Keratinocyte (primary cell): Measurements from ENCODE around the gene POLR2B. TPM values are rescaled to one million over a fixed set of nuclear protein-coding genes. Genes with fewer than 3 reads are reported as not detected.
A peak's percentile ranks its signal among the peaks of the same experiment; 100 is the strongest.

Experiments used
- DNase-seq: peaks from one replicate; pipeline ENCODE4 v3.0.0-alpha.2; 2011; ENCODE audit warnings: low read depth, missing footprints, low spot score
- FAIRE-seq: peaks from 2 replicates; lab custom pipeline; 2011; peaks lifted over from hg19 to GRCh38; lab: Jason Lieb, UNC
- H2AFZ ChIP-seq: 2 replicates; pipeline ENCODE4 v1.6.0; 2012; ENCODE audit warnings: low read length, control low read depth, inconsistent platforms; ENCODE audit not compliant: control insufficient read depth
- H3K27ac ChIP-seq: 2 replicates; pipeline ENCODE4 v1.5.1; 2011; ENCODE audit warnings: low read length; ENCODE audit not compliant: control insufficient read depth, insufficient read depth
- H3K27me3 ChIP-seq: 3 replicates; pipeline ENCODE4 v1.6.0; 2011; ENCODE audit warnings: low read length; ENCODE audit not compliant: control insufficient read depth, insufficient read depth; ENCODE audit errors: extremely low read depth
- H3K36me3 ChIP-seq, 2 experiments: 2 replicates in 1 of 2; 3 replicates in 1 of 2; pipeline ENCODE4 v1.5.1; 2011; ENCODE audit warnings: low read length in 2 of 2, mild to moderate bottlenecking in 1 of 2; ENCODE audit not compliant: control insufficient read depth in 2 of 2, insufficient read depth in 2 of 2; ENCODE audit errors: extremely low read depth in 1 of 2
- H3K4me1 ChIP-seq: 3 replicates; pipeline ENCODE4 v1.5.1; 2011; ENCODE audit warnings: low read length; ENCODE audit not compliant: control insufficient read depth, insufficient read depth; ENCODE audit errors: extremely low read depth
- H3K4me2 ChIP-seq: 3 replicates; pipeline ENCODE4 v1.6.0; 2011; ENCODE audit warnings: low read depth, low read length; ENCODE audit not compliant: control insufficient read depth, insufficient read depth; ENCODE audit errors: extremely low read depth
- H3K4me3 ChIP-seq, 3 experiments: fragments of 200-600 bp in 1 of 3; sonication (generic) in 1 of 3; 2 replicates in 2 of 3; 3 replicates in 1 of 3; pipeline ENCODE4 v1.5.1; 2011 to 2016; ENCODE audit warnings: low read length in 3 of 3, mild to moderate bottlenecking in 3 of 3, control low read depth in 2 of 3, inconsistent platforms in 1 of 3, low read depth in 1 of 3, mixed read lengths in 1 of 3, mixed run types in 1 of 3, moderate library complexity in 1 of 3; ENCODE audit not compliant: control insufficient read depth in 2 of 3, insufficient read depth in 2 of 3; ENCODE audit errors: extremely low read depth in 1 of 3
- H3K79me2 ChIP-seq: 2 replicates; pipeline ENCODE4 v1.6.0; 2012; ENCODE audit warnings: low read length; ENCODE audit not compliant: control insufficient read depth, insufficient read depth
- H3K9ac ChIP-seq: 3 replicates; pipeline ENCODE4 v1.6.0; 2011; ENCODE audit warnings: low read length; ENCODE audit not compliant: control insufficient read depth, insufficient read depth; ENCODE audit errors: extremely low read depth
- H3K9me1 ChIP-seq: 3 replicates; pipeline ENCODE4 v1.6.0; 2011; ENCODE audit warnings: low read length; ENCODE audit not compliant: control insufficient read depth, insufficient read depth; ENCODE audit errors: extremely low read depth
- H3K9me3 ChIP-seq: 2 replicates; pipeline ENCODE4 v1.5.1; 2012; ENCODE audit warnings: low read depth, low read length; ENCODE audit not compliant: control insufficient read depth
- H4K20me1 ChIP-seq: 3 replicates; pipeline ENCODE4 v1.6.0; 2011; ENCODE audit warnings: low read length; ENCODE audit not compliant: control insufficient read depth, insufficient read depth; ENCODE audit errors: extremely low read depth
- CTCF ChIP-seq, 3 experiments: IDR thresholded peaks in 1 of 3; conservative IDR thresholded peaks in 1 of 3; optimal IDR thresholded peaks in 1 of 3; 2 replicates in 2 of 3; 3 replicates in 1 of 3; pipeline versions ENCODE3 to v1.5.1; 2011; ENCODE audit warnings: low read length in 3 of 3, mild to moderate bottlenecking in 3 of 3, moderate library complexity in 2 of 3, control low read depth in 1 of 3, inconsistent platforms in 1 of 3; ENCODE audit not compliant: insufficient read depth in 2 of 3; ENCODE audit errors: extremely low read depth in 1 of 3
- EZH2 ChIP-seq: IDR thresholded peaks from one replicate; pipeline ENCODE4 v1.6.1; 2012; ENCODE audit warnings: inconsistent platforms, mild to moderate bottlenecking, low read length, moderate library complexity
- dilution Hi-C: fragments of 300-500 bp; cut with MboI; formaldehyde crosslinking; loops from one replicate; pipeline ENCODE4 v1.7.0; 2020; ENCODE audit warnings: low sequenced_read_pairs; ENCODE audit not compliant: extremely low pct_ligation_motif_present
- polyA plus RNA-seq, 5 experiments: library from polyadenylated mRNA; depleted of rRNA in 3 of 5; stranded (reverse) in 3 of 5; stranded (forward) in 1 of 5; unstranded in 1 of 5; fragments of >200 nt; gene quantifications; 1 replicate in 1 of 5; 2 replicates in 3 of 5; 3 replicates in 1 of 5; pipeline versions ENCODE4 v1.2.1 to v1.2.3, GENCODE V29; 2011 to 2012; ENCODE audit warnings: missing spikeins in 2 of 5, low read depth in 1 of 5, low replicate concordance in 1 of 5

Gene POLR2B
- polyA plus RNA-seq, 1 donor (not counting 4 experiments of a cell fraction or from before 2014, with no cell fraction given) = 153 TPM

DNA sequence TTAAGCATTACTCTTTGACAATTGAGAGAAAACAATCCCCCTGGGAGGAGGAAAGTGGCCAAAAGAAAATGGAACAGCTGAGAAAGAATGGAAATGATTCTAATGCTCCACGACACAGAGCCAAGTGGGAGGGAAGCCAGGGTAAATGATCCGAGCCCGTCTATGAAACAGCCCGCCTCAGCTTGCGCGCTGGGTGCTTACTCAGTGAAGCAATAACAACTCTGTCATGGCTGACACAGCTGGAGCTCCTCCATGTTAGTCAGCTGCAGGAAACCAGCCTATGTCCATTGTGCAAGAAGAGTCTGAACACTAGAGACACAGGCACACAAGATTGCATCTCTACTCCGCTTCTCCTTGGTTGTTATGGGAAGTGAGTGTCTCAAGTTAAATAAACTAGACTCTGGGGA is 20.6 kb upstream of the POLR2B start:
- H3K9me3 ChIP-seq = no peaks in the 10 kb centered on the region
- H2AFZ ChIP-seq = peak overlapping the region; percentile 80
- no peaks in the 10 kb centered on the region for H4K20me1 ChIP-seq
- H3K4me3 ChIP-seq = no peak overlapping the region
- H3K27ac ChIP-seq = peak overlapping the region; percentile 2
- no peaks in the 10 kb centered on the region for H3K9me1 ChIP-seq
- DNase-seq (no peak), FAIRE-seq (peak; percentile 92)
- H3K4me2 ChIP-seq = peak overlapping the region; percentile 41
- no peaks in the 10 kb centered on the region for H3K79me2 ChIP-seq
- no peak for TF ChIP-seq EZH2
- TF ChIP-seq CTCF (optimal IDR thresholded peaks at IDR 0.05 in 1 of 3, IDR thresholded peaks at IDR 0.05 in 1 of 3, conservative IDR thresholded peaks at IDR 0.05 in 1 of 3; ENCODE audit: extremely low read depth in 1 of 3, insufficient read depth in 2 of 3, low read length in 3 of 3) = no peak
- H3K36me3 ChIP-seq = peaks cover 5 to 7% of the 10 kb centered on the region in 2 experiments
- peaks cover 3% of the 10 kb centered on the region for H3K4me1 ChIP-seq
- H3K27me3 ChIP-seq = no peaks in the 10 kb centered on the region
- dilution Hi-C loops = no loop called here
- no peak overlapping the region for H3K9ac ChIP-seq

DNA sequence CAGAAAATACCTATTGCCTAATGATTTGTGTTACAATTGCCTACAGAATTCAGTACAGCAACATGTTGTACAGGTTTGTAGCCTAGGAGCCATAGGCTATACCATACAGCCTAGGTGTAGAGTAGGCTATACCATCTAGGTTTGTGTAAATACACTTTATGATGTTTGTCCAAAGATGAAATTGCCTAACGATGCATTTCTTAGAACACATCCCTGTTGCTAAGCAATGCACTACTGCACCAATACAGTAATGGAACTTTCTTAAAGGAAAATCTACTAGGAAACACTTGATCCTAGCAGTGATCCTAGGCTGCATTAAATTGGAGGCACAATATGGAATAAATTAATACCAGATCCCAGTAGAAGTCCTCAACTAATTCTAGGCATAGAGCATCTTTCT is 19.6 kb upstream of the POLR2B start:
- Histone ChIP-seq H4K20me1 (no peaks in the 10 kb centered on the region), H3K9me1 (no peaks in the 10 kb centered on the region), H3K4me3 (no peak overlapping the region), H3K9ac (no peak overlapping the region), H3K36me3 (peaks cover 7 to 9% of the 10 kb centered on the region in 2 experiments), H3K79me2 (no peaks in the 10 kb centered on the region), H3K4me2 (no peak overlapping the region), H3K27ac (no peak overlapping the region), H3K9me3 (no peaks in the 10 kb centered on the region), H2AFZ (no peak overlapping the region), H3K27me3 (no peaks in the 10 kb centered on the region), H3K4me1 (peaks cover 3% of the 10 kb centered on the region)
- FAIRE-seq (no peak), DNase-seq (no peak)
- dilution Hi-C loops = no loop called here
- TF ChIP-seq EZH2 = no peak
- no peak for TF ChIP-seq CTCF (optimal IDR thresholded peaks at IDR 0.05 in 1 of 3, IDR thresholded peaks at IDR 0.05 in 1 of 3, conservative IDR thresholded peaks at IDR 0.05 in 1 of 3; ENCODE audit: extremely low read depth in 1 of 3, insufficient read depth in 2 of 3, low read length in 3 of 3)
